Astrocyte (in vitro differentiated cells and primary cell): ENCODE measurements around the gene CCL17.

Experiments used
- CTCF ChIP-seq: IDR thresholded peaks from 2 replicates; pipeline ENCODE4 v1.5.1; 2011; ENCODE audit warnings: low read depth, mild to moderate bottlenecking, inconsistent platforms, low read length, moderate library complexity; ENCODE audit not compliant: insufficient read depth
- EZH2 ChIP-seq: IDR thresholded peaks from 2 replicates; pipeline ENCODE4 v1.6.1; 2012; ENCODE audit warnings: mild to moderate bottlenecking, low read length, inconsistent platforms; ENCODE audit not compliant: insufficient read depth

DNA sequence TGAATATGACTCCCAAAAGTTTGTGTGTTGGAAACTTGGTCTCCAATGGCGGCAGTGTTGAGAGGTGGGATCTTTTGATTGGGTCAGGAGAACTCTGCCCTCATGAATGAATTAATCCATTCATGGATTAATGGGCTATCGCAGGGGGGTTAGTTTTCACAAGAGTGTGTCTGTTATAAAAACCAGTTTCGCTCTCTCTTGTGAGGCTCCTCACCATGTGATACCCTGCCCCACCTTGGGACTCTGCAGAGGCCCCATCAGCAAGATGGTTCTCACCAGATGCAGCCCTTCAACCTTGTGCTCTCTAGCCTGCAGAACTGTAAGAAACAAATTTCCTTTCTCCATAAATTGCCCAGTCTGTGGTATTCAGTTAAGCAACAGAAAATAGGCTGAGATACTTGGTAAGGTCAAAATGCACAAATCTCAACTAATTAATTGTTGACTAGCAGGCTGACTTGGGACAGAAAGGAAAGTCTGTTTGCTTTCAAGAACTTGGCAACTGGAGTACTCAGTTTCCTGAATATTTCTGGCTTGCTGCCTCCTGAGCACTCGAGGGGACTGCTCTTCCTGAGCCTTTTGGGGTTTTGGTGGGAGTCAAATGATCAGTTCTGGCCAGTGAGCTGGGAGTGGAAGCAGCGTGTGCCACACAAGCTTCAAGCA, 13.8 kb upstream of the CCL17 start:
- TF ChIP-seq CTCF (no peak), EZH2 (no peak)
